Calu3 (cell line): ENCODE measurements around the gene PPP2R1B. TPM values are rescaled to one million over a fixed set of nuclear protein-coding genes. Genes with fewer than 3 reads are reported as not detected.

Experiments
- BruUV-seq: library from RNA; stranded (reverse); fragments of 400-500 nt; replicated peaks from 2 replicates; lab custom pipeline; 2021; lab: Mats Ljungman, UMichigan
- CTCF ChIA-PET: fragments of 300-600 bp; sonication (Branson Sonifier 250); formaldehyde crosslinking; loops from one replicate; lab custom pipeline; 2022; ENCODE audit warnings: antibody characterized with exemption; lab: Charles Lee
- DNase-seq: peaks from one replicate; pipeline ENCODE4 v3.0.0; 2022
- H3K27ac Mint-ChIP-seq: one replicate; pipeline ENCODE4 v1.8.0; 2022; ENCODE audit warnings: mixed read lengths; ENCODE audit not compliant: unreplicated experiment
- H3K27me3 Mint-ChIP-seq: one replicate; pipeline ENCODE4 v1.8.0; 2022; ENCODE audit warnings: mixed read lengths; ENCODE audit not compliant: unreplicated experiment
- H3K36me3 Mint-ChIP-seq: one replicate; pipeline ENCODE4 v1.8.0; 2022; ENCODE audit warnings: mild to moderate bottlenecking, moderate library complexity, mixed read lengths; ENCODE audit not compliant: insufficient read depth, unreplicated experiment
- H3K4me1 Mint-ChIP-seq: one replicate; pipeline ENCODE4 v1.8.0; 2022; ENCODE audit warnings: mild to moderate bottlenecking, low read depth, mixed read lengths; ENCODE audit not compliant: unreplicated experiment
- H3K4me3 Mint-ChIP-seq: one replicate; pipeline ENCODE4 v1.8.0; 2022; ENCODE audit warnings: mild to moderate bottlenecking, low read depth, moderate library complexity, mixed read lengths; ENCODE audit not compliant: unreplicated experiment
- H3K9me3 Mint-ChIP-seq: one replicate; pipeline ENCODE4 v1.8.0; 2022; ENCODE audit warnings: low read depth, mixed read lengths; ENCODE audit not compliant: unreplicated experiment
- CTCF ChIP-seq: fragments of 200-600 bp; IDR thresholded peaks from one replicate; pipeline ENCODE4 v1.8.0; 2022; ENCODE audit warnings: antibody characterized with exemption; ENCODE audit not compliant: unreplicated experiment
- intact Hi-C: fragments of 100-400 bp; cut with micrococcal nuclease; formaldehyde crosslinking; loops from one replicate; pipeline ENCODE4 v1.10.0; 2022; ENCODE audit not compliant: unreplicated experiment
- total RNA-seq: library from RNA; stranded (reverse); gene quantifications from 2 replicates; pipeline ENCODE4 v1.2.3, GENCODE V29; 2022

The PPP2R1B gene
- total RNA-seq, 1 experiment from 2014 or later, result 24.0 TPM

GRCh38 chr11:111680486-111681175 is 85.6 kb downstream of the PPP2R1B start:
- no peaks in the 10 kb centered on the region for H3K36me3 Mint-ChIP-seq
- CTCF ChIA-PET, result no interaction called here

More at GRCh38 chr11:111680486-111681175, 85.6 kb downstream of the PPP2R1B start:
- no peak overlapping the region for H3K27ac Mint-ChIP-seq
- intact Hi-C loops, result no loop called here
- BruUV-seq, result no TSS peak
- DNase-seq, result no peak
- H3K4me1 Mint-ChIP-seq, result no peaks in the 10 kb centered on the region
- H3K9me3 Mint-ChIP-seq, result no peaks in the 10 kb centered on the region
- H3K27me3 Mint-ChIP-seq, result no peaks in the 10 kb centered on the region
- TF ChIP-seq CTCF, result no peak
- no peak overlapping the region for H3K4me3 Mint-ChIP-seq

Other genes with a start within 250 kb of the PPP2R1B start
- gene LAYN, start 225.7 kb downstream of the PPP2R1B start, total RNA-seq, result 0.32 and 0.47 TPM in 2 replicates
- 10.3 and 13.9 TPM in 2 replicates for gene SIK2, start 163.9 kb downstream of the PPP2R1B start, total RNA-seq
- gene ALG9, start 105.2 kb upstream of the PPP2R1B start, total RNA-seq, result 12.6 and 14.2 TPM in 2 replicates
- 1.7 and 1.8 TPM in 2 replicates for gene FDXACB1, start 112.8 kb upstream of the PPP2R1B start, total RNA-seq
- 28.1 and 29.8 TPM in 2 replicates for gene CFAP68, start 113.2 kb upstream of the PPP2R1B start, total RNA-seq
- 0.66 and 1.9 TPM in 2 replicates for gene CRYAB, start 145.4 kb upstream of the PPP2R1B start, total RNA-seq
- not detected in 2 replicates for gene HSPB2, start 146.3 kb upstream of the PPP2R1B start, total RNA-seq
- 6.2 and 7.9 TPM in 2 replicates for gene C11orf52, start 152.5 kb upstream of the PPP2R1B start, total RNA-seq
- gene DIXDC1, start 171.0 kb upstream of the PPP2R1B start, total RNA-seq, result 2.6 and 2.9 TPM in 2 replicates